MM.1S (cell line): ENCODE measurements around the gene SDHB.

Experiments used
- EZH2 ChIP-seq: fragments of 300-600 bp; sonication (generic); optimal IDR thresholded peaks from 2 replicates; pipeline ENCODE3; 2017; ENCODE audit warnings: low read depth, mild to moderate bottlenecking, antibody characterized with exemption, low read length, mixed read lengths
- EZH2phosphoT487 ChIP-seq: fragments of 300-600 bp; sonication (generic); IDR thresholded peaks from 2 replicates; pipeline ENCODE4 v1.6.1; 2018; ENCODE audit warnings: antibody characterized with exemption, low read length
- TF ChIP-seq, protein P1 (sequence below): fragments of 300-600 bp; sonication (generic); IDR thresholded peaks from 2 replicates; pipeline ENCODE4 v1.5.1; 2016; ENCODE audit warnings: antibody characterized with exemption, low read length, mixed read lengths

- TF ChIP-seq, protein P1, sequence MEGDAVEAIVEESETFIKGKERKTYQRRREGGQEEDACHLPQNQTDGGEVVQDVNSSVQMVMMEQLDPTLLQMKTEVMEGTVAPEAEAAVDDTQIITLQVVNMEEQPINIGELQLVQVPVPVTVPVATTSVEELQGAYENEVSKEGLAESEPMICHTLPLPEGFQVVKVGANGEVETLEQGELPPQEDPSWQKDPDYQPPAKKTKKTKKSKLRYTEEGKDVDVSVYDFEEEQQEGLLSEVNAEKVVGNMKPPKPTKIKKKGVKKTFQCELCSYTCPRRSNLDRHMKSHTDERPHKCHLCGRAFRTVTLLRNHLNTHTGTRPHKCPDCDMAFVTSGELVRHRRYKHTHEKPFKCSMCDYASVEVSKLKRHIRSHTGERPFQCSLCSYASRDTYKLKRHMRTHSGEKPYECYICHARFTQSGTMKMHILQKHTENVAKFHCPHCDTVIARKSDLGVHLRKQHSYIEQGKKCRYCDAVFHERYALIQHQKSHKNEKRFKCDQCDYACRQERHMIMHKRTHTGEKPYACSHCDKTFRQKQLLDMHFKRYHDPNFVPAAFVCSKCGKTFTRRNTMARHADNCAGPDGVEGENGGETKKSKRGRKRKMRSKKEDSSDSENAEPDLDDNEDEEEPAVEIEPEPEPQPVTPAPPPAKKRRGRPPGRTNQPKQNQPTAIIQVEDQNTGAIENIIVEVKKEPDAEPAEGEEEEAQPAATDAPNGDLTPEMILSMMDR, result no peak
- TF ChIP-seq EZH2 (no peak), EZH2phosphoT487 (no peak)
Observed at GRCh38 chr1:17012775-17013490, 40.9 kb downstream of the SDHB start.
